KMS-11 (cell line): ENCODE results near the gene GALNS.

Experiments used
- H2AFZ ChIP-seq: fragments of 200-600 bp; sonication (generic); 2 replicates; pipeline ENCODE4 v1.6.1; 2016; ENCODE audit warnings: antibody characterized with exemption, mixed run types, low read depth
- H3K27ac ChIP-seq: fragments of 200-600 bp; sonication (generic); 2 replicates; pipeline ENCODE4 v1.6.1; 2016; ENCODE audit warnings: mild to moderate bottlenecking, mixed run types
- H3K27me3 ChIP-seq: fragments of 200-600 bp; sonication (generic); 2 replicates; pipeline ENCODE4 v1.6.1; 2017; ENCODE audit warnings: mild to moderate bottlenecking, low read depth, mixed run types, moderate library complexity; ENCODE audit not compliant: insufficient read depth
- H3K36me3 ChIP-seq: fragments of 200-600 bp; sonication (generic); 2 replicates; pipeline ENCODE4 v1.6.1; 2017; ENCODE audit warnings: mild to moderate bottlenecking, mixed run types; ENCODE audit not compliant: insufficient read depth
- H3K4me1 ChIP-seq: fragments of 200-600 bp; sonication (generic); 2 replicates; pipeline ENCODE4 v1.6.1; 2016; ENCODE audit warnings: mild to moderate bottlenecking, low read depth, mixed run types; ENCODE audit not compliant: poor library complexity, severe bottlenecking
- H3K4me2 ChIP-seq: fragments of 200-600 bp; sonication (generic); 2 replicates; pipeline ENCODE4 v1.7.0; 2016; ENCODE audit warnings: mild to moderate bottlenecking, mixed run types
- H3K4me3 ChIP-seq: fragments of 200-600 bp; sonication (generic); IDR thresholded peaks from 2 replicates; pipeline ENCODE4 v1.6.1; 2017; ENCODE audit warnings: low read depth, low read length, mixed read lengths; ENCODE audit not compliant: insufficient read depth
- H3K79me2 ChIP-seq: fragments of 200-600 bp; sonication (generic); 2 replicates; pipeline ENCODE4 v1.6.1; 2016; ENCODE audit warnings: low read depth, mixed run types; ENCODE audit not compliant: insufficient read depth
- H3K9ac ChIP-seq: fragments of 200-600 bp; sonication (generic); 2 replicates; pipeline ENCODE4 v1.6.1; 2016; ENCODE audit warnings: mild to moderate bottlenecking, mixed run types
- H4K20me1 ChIP-seq: fragments of 200-600 bp; sonication (generic); 2 replicates; pipeline ENCODE4 v1.6.1; 2016; ENCODE audit warnings: mild to moderate bottlenecking, mixed run types; ENCODE audit not compliant: insufficient read depth
- TF ChIP-seq, protein P1 (sequence below): fragments of 200-600 bp; sonication (generic); conservative IDR thresholded peaks from 2 replicates; pipeline ENCODE4 v1.6.1; 2017; ENCODE audit warnings: low read depth, mild to moderate bottlenecking, antibody characterized with exemption, low read length, moderate library complexity, mixed read lengths

The GALNS gene

DNA sequence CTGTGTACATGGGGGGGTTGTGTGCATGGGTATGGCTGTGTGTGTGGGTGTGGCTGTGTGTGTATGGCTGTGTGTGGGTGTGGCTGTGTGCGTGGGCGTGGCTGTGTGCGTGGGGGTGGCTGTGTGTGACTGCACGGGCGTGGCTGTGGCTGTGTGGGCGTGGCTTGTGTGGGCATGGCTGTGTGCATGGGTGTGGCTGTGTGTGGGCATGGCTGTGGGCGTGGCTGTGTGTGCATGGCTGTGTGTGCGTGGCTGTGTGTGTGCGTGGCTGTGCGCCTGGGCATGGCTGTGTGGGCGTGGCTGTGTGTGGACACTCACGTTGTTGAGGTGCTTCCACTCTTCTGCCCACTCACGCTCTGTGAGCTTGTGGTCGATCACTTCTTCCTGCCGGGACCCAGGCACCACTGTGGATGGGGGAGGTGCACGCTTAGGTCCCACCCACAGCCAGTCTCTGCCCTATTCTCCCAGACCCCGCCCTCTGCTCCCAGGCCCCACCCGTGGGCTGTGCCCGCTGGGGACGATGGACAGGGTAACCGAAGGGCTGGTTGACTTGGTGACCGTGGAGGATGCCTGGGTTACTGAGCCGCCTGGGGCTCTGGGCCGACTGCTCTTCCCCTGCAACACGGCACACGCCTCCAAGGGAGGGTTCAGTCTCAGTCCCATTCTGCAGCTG lies 25.7 kb upstream of the GALNS start:
- Histone ChIP-seq H3K27ac (no peak overlapping the region), H3K27me3 (peaks cover 47% of the 10 kb centered on the region), H2AFZ (no peak overlapping the region), H3K9ac (no peak overlapping the region), H3K4me3 (no peak overlapping the region), H4K20me1 (no peaks in the 10 kb centered on the region), H3K79me2 (no peaks in the 10 kb centered on the region), H3K36me3 (no peaks in the 10 kb centered on the region), H3K4me2 (no peak overlapping the region), H3K4me1 (peaks cover under 1% of the 10 kb centered on the region)
- TF ChIP-seq, protein P1, sequence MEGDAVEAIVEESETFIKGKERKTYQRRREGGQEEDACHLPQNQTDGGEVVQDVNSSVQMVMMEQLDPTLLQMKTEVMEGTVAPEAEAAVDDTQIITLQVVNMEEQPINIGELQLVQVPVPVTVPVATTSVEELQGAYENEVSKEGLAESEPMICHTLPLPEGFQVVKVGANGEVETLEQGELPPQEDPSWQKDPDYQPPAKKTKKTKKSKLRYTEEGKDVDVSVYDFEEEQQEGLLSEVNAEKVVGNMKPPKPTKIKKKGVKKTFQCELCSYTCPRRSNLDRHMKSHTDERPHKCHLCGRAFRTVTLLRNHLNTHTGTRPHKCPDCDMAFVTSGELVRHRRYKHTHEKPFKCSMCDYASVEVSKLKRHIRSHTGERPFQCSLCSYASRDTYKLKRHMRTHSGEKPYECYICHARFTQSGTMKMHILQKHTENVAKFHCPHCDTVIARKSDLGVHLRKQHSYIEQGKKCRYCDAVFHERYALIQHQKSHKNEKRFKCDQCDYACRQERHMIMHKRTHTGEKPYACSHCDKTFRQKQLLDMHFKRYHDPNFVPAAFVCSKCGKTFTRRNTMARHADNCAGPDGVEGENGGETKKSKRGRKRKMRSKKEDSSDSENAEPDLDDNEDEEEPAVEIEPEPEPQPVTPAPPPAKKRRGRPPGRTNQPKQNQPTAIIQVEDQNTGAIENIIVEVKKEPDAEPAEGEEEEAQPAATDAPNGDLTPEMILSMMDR, result no peak

DNA sequence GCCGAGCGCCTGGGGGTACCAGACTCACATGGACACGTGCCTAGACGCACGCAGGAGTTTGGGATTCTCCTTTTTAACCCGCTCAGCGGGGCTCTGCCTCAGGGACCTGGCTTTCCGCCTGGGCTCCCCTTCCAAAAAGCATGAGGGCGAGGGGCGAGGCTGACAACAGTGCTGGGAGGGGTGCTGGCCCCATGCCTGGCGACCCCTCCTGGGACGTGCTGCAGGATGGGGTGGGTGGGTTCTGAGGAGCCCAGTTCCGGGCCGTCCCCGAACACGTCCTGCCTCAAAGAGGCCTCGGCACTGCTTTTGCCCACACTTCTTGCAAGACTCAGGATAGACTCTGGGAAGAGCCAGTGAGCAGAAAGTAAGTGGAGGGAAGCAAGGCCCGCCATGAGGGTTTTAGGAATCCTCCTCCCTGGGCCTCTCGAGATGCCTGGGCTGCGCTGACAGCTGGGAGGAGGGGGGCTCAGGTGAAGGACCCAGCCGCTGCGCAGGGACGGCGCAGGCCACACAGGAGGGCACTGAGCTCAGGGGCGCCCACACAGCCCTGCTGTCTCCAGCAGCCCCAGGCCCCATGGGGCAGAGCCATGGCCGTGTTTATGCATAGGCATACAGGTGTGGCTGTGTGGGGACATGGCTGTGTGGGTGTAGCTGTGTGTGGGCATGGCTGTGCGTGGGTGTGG lies 25.1 kb upstream of the GALNS start:
- TF ChIP-seq, protein P1, result no peak
- Histone ChIP-seq H3K4me2 (no peak overlapping the region), H3K27ac (no peak overlapping the region), H4K20me1 (no peaks in the 10 kb centered on the region), H2AFZ (no peak overlapping the region), H3K9ac (no peak overlapping the region), H3K4me3 (no peak overlapping the region), H3K79me2 (no peaks in the 10 kb centered on the region), H3K27me3 (peaks cover 49% of the 10 kb centered on the region), H3K4me1 (peaks cover 4% of the 10 kb centered on the region), H3K36me3 (no peaks in the 10 kb centered on the region)

DNA sequence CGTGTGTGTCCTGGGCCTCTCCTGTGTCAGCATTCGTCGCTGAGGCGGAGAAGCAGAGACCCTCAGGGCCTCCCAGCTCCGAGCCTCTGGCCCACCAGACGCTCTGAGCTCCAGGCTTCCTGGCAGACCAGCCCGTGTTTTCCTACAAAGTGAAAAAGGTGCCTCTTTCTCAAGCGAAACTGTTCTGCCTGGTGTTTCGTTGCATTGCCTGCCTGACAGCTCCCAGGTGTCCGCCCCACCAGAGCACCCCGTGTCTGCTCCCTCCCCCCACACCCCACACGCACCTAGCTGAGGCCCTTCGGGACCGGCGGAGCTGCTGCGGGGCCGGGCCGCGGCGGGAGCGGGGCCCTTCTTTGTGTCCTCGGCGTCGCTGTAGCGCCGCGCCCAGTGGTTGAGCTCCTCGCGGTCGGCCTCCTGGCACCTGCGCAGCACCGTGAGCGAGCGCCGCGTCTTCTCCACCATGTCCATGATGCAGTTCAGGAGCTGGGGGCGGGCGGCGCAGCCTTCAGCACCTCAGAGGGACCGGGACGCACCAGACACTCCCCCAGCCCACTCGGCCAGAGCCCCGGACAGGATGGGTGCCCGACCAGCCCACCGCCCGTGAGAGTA lies 24.4 kb upstream of the GALNS start:
- no peak overlapping the region for H2AFZ ChIP-seq
- peaks cover 51% of the 10 kb centered on the region for H3K27me3 ChIP-seq
- H3K9ac ChIP-seq, result no peak overlapping the region
- peaks cover 11% of the 10 kb centered on the region for H3K4me1 ChIP-seq
- TF ChIP-seq, protein P1, result no peak
- H3K36me3 ChIP-seq, result no peaks in the 10 kb centered on the region
- no peak overlapping the region for H3K4me2 ChIP-seq
- H4K20me1 ChIP-seq, result no peaks in the 10 kb centered on the region
- no peak overlapping the region for H3K4me3 ChIP-seq
- H3K79me2 ChIP-seq, result no peaks in the 10 kb centered on the region
- no peak overlapping the region for H3K27ac ChIP-seq

DNA sequence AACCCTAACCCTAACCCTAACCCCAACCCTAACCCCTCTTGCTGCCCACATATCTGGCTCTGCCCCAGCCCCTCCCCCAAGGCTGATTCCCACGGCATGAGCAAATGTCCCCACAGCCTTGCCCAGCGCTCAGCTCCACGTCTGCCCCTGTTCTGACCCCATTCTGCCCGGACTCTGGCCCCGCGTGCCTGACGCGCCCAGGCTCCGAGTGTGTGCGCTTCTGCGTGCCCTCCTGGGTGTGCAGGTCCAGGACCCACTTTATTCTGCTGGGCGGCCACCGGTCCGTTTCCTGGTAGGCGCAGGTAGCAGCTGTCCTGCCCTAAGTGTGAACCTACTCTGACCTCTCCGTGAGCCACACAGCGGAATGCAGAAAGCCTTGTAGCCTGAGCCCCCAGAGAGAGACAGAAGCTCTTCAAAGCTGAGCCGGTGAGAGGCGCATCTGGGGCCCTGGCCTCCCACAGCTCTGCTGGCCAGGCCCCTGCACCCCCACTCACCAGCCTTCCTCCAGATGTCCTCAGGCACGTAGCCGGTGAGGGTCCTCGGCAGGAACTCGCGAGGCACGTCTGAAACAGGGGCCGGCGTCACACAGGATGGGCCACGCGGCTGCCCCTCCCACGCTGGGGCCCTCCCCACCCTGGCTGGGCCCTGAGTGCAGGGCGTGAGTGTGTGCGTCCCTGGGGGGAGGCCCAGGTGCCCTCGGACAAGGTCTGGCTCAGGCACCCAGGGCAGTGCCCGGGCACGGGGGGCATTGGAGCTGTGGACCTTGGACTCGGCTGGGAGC lies 23.7 kb upstream of the GALNS start:
- Histone ChIP-seq H3K27me3 (peaks cover 52% of the 10 kb centered on the region), H4K20me1 (no peaks in the 10 kb centered on the region), H3K27ac (no peak overlapping the region), H3K4me1 (peaks cover 15% of the 10 kb centered on the region), H3K36me3 (no peaks in the 10 kb centered on the region), H2AFZ (no peak overlapping the region), H3K4me2 (no peak overlapping the region), H3K79me2 (no peaks in the 10 kb centered on the region), H3K4me3 (no peak overlapping the region), H3K9ac (no peak overlapping the region)
- TF ChIP-seq, protein P1, result no peak
